Central memory CD4-positive, alpha-beta T cell (primary cell): Measurements from ENCODE around the gene BABAM1.
"Not testable (repeated sequence)": the region's sequence is repeated elsewhere in the genome, so short reads cannot be mapped to it uniquely, and the experiment has no call there.

Source experiments
- DNase-seq: peaks from one replicate; pipeline ENCODE4 v3.0.0; 2022

The BABAM1 gene

GRCh38 chr19:17243830-17244617, 23.2 kb upstream of the BABAM1 start:
- no peak for DNase-seq

- DNase-seq = no peak
Observed at GRCh38 chr19:17244618-17245534, 22.4 kb upstream of the BABAM1 start.

DNA sequence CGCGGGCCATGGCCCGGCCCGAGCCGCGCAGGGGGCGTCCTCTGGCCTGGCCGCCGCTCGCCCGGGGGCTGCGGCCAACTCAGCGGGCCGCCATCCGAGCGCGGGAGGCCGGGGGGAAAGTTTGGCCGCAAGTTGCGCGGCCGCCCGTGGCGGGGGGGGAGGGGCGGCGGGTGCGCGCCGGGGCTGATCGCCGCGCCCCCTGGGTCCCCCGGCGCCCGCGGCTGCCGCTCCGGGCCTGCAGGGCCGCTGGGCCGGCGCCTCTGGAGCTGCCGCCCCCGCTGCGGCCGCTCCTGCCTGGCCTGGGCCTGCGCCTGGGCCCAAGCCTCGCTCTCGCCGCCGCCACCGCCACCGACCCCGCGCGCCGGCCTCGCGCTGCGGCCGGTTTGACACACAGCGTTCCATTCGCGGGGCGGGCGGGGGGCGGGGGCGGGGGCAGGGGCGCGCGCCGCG, 21.7 kb upstream of the BABAM1 start, which contains the start of gene NR2F6:
Gene NR2F6 (minus strand): TSS at position 385 of the 450 bp plus-strand sequence. CDS start 699 bp downstream, outside the sequence.
- no peak for DNase-seq

- DNase-seq = no peak
Observed at GRCh38 chr19:17246681-17247425, 20.4 kb upstream of the BABAM1 start.

GRCh38 chr19:17248011-17248776, 19.0 kb upstream of the BABAM1 start:
- DNase-seq = no peak

DNA sequence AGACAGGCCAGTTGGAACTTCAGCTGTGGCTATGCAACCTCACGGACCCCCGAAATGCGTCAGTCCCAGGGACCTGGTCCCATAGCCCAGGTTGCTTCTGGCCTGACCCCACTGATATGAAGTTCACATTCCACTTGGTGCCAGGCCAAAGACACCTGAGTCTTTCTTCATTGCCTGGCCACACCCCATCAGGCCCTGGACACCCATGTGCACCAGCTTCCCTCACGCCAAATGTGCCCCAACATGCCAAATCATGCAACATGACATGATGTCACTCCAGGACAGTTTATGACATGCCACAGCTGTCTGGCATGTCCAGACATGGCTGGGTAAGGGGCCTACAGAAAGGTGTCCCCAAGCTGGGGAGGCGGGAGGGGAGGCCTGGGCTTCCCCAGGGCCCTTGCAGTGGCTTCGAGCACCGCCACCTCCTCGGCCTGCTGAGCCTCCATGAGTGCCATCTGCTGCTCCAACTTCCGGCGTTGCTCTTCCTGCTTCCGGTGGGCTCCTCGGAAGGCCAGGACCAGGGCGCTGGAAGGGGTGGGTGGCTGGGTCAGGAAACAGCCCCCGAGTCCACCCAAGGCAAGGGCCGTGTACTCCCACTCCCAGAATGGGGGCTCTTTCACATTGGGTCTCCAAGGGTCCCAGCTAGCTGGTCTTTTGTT, 17.2 kb upstream of the BABAM1 start:
- no peak for DNase-seq

GRCh38 chr19:17254636-17255035, 12.6 kb upstream of the BABAM1 start:
- no peak for DNase-seq

GRCh38 chr19:17255150-17255621, 12.1 kb upstream of the BABAM1 start:
- no peak for DNase-seq

- DNase-seq = no peak
Observed at GRCh38 chr19:17256130-17256529, 11.1 kb upstream of the BABAM1 start.

DNA sequence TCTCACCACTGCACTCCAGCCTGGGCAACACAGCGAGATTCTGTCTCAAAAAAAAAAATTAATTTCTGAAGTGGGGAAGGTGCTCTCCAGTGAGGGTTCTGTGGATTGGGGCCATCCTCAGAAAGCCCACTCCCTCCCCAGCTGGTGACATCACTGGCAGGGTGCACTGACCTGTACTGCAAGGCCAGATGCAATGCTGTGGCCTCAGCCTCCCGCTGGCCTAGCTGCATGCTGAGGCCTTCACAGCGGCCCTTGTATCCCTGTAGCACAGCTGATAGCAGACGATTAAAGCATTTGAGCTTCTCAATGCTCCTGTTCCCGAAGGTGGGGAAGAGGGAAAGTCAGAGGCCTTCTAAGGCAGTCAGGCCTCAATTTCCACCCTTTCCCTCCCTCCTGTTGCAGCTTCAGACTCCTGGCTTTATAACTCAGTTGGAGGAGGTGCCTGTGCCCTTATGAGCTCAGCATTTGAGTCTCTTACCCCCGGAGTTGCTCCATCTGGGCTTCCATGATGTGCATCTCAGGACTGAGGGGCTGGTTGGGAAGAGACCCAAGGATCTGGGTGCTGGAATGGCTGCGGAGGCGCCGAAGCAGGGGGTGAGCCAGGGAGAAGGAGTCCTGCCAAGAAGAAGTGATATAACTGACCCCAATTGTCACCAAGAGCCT, 8.0 kb upstream of the BABAM1 start:
- DNase-seq = no peak

DNA sequence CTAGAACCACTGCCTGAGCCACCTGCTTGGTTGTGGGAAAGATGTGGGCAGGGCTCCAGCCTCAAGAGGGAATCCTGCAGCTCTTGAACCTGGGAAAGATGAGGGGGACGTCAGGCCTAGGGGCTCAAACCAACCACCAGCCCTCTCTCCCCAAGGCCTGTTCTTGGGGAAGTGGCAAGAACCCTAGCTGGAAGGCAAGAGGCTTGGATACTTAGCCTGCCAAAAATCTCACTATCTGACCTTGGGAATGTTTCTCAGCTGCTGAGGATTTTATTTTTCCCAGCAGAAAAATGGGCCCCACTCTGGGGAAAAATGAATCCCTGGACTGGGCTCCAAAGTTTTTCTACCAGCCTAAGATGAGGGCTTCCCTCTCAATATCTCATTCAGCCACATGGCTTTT, 7.3 kb upstream of the BABAM1 start:
- DNase-seq = no peak

DNA sequence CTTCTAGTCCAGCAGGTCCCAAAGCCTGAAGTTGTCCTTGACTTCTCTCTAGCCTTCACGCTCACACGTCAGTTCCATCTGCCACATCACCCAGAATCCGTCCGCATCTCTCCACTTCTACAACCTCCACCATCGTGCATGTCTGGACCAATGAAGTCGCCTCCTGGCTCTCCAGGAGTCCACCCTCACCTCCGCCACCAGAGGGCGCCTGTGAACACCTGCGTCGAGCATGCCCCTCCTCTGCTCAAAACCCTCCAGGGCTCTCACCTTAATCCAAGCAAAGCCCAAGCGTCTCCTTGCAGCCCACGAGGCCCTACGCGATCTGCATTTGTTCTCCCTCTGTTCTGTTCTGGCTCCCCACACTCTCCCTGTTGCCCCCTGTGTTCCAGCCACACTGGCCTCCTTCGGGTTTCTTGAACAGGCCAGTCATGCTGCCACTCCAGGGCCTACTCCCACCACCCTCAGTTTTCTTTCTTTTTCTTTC, 6.4 kb upstream of the BABAM1 start:
- DNase-seq = peak; percentile 84

GRCh38 chr19:17262557-17262956, 4.7 kb upstream of the BABAM1 start:
- no peak for DNase-seq

- no peak for DNase-seq
Observed at GRCh38 chr19:17263712-17264640, 3.3 kb upstream of the BABAM1 start.

DNA sequence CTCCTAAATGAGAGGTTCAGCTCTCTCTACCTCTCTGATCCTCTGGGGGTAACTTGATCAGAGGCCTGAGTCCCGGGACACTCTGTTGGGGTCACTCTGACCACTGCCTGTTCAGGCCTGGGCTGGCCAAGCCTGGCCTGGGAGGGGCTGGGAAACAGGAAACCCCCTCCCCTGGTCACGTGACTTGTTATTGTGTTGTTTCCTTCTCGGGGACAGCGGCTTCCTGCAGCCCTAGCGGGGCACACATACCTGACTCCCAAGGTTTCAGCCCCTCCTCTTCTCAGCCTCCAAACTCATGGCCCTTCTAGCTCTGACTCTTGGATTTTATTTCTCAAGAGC, 2.6 kb upstream of the BABAM1 start, which contains the start of gene USHBP1:
Gene USHBP1 (minus strand): TSS at position 105 of the 339 bp plus-strand sequence. CDS start 446 bp downstream, outside the sequence.
- no peak for DNase-seq

DNA sequence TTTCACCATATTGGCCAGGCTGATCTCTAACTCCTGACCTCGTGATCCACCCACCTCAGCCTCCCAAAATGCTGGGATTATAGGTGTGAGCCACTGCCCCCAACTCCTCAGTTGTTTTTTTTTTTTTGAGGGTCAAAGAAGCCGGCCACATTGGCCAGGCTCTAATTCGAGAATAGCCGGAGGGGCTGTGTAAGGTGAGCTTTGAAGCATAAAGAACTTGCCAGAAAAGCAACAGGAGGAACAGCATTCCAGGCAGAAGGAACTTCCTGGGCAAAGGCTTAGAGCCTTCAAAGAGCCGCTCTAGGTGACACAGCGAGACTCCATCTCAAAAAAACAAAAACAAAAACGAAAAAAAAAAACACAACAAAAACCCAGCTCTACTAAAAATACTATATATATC, 1.2 kb upstream of the BABAM1 start:
- DNase-seq = no peak

DNA sequence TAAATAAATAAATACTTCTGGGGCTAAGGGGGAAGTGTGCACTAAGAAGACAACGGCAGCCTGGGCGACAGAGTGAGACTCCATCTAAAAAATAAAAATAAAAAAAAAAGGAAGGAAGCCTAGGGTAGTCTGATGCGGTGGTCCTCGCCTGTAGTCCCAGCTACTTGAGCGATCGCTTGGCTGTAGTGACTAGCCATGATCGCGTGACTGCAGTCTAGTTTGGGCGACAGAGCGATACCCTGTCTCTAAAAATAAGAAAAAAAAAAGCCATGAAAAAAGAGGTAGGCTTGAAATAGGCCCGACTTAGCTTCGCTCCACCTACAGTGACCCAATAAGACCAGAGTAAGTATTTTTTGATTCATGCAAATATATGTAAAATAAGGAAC, 661 bp upstream of the BABAM1 start:
- DNase-seq = no peak

DNA sequence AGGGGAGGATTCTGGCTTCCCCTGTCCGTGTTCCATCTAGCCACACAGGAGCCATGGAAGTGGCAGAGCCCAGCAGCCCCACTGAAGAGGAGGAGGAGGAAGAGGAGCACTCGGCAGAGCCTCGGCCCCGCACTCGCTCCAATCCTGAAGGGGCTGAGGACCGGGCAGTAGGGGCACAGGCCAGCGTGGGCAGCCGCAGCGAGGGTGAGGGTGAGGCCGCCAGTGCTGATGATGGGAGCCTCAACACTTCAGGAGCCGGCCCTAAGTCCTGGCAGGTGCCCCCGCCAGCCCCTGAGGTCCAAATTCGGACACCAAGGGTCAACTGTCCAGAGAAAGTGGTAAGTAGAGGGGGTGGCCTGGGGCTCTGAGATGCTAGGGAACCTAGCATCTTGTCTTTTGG, 1.5 kb downstream of the BABAM1 start:
- DNase-seq = no peak

DNA sequence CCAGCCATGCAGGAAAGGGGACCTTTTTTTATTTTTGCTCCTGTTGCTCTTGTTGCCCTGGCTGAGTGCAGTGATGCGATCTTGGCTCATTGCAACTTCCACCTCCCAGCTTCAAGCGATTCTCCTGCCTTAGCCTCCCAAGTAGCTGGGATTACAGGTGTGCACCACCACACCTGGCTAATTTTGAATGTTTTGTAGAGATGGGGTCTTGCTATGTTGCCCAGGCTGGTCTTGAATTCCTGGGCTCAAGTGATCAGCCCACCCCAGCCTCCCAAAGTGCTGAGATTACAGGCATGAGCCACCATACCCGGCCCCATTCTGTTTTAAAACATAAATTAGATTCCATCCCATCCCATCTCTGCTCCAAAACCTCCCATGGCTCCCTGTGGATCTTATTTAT, 7.6 kb downstream of the BABAM1 start:
- DNase-seq = not testable (repeated sequence)
